ENCODE data around the gene SEMA5A. TPM values are rescaled to one million over a fixed set of nuclear protein-coding genes. Genes with fewer than 3 reads are reported as not detected.

SEMA5A gene
- total RNA-seq, 6 experiments from 2014 or later = 3.1 to 12.6 (median 5.7) TPM

DNA sequence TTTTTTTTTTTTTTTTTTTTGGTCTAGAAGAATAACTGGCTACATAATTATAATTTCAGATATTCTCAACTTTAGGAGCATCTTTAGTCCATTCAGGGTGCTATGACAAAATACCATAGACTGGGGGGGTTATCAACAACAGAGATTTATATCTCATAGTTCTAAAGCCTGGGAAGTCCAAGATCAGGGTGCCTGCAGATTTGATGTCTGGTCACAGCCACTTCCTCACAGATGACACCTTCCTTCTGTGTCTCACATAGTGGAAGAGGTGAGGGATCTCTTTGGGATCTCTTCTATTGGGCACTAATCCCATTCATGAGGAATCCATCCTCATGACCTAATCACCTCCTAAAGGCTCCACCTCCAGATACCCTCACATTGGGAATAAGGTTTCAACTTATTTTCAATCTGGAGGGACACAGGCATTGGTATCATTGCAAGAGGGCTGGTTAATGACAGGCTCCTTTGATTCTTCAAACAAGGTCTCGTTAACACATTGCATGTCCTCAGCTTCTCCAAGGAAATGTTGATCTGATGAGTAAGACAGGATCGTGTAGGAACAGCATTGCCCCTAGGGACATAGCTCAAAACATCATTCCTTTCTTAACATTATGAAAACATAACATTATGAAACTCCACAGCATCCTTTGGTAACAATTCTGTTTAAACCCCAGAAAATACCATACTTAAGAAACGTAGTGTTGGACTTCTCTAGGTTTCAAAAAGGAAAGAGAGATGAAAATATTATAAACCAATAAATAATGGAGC is 372.4 kb downstream of the SEMA5A start:
- Histone ChIP-seq H3K36me3 (no peaks in the 10 kb centered on the region), H3K4me1 (no peaks in the 10 kb centered on the region), H3K9me3 (no peaks in the 10 kb centered on the region), H3K27me3 (no peaks in the 10 kb centered on the region), H3K27ac (no peak overlapping the region), H3K4me3 (no peak overlapping the region)
- DNase-seq = no peak
- TF ChIP-seq, protein P1, sequence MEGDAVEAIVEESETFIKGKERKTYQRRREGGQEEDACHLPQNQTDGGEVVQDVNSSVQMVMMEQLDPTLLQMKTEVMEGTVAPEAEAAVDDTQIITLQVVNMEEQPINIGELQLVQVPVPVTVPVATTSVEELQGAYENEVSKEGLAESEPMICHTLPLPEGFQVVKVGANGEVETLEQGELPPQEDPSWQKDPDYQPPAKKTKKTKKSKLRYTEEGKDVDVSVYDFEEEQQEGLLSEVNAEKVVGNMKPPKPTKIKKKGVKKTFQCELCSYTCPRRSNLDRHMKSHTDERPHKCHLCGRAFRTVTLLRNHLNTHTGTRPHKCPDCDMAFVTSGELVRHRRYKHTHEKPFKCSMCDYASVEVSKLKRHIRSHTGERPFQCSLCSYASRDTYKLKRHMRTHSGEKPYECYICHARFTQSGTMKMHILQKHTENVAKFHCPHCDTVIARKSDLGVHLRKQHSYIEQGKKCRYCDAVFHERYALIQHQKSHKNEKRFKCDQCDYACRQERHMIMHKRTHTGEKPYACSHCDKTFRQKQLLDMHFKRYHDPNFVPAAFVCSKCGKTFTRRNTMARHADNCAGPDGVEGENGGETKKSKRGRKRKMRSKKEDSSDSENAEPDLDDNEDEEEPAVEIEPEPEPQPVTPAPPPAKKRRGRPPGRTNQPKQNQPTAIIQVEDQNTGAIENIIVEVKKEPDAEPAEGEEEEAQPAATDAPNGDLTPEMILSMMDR (IDR thresholded peaks at IDR 0.05) = no peak
- TF ChIP-seq POLR2A (IDR thresholded peaks at IDR 0.05) = no peak
- WGBS (ENCODE audit: insufficient coverage, low coverage, low lambda C conversion rate, missing lambda C conversion rate) = 42% methylated on average over 3 of the region's 3 CpGs
- no peak for ATAC-seq
- intact Hi-C loops (cut with DNase I) = no loop called here

DNA sequence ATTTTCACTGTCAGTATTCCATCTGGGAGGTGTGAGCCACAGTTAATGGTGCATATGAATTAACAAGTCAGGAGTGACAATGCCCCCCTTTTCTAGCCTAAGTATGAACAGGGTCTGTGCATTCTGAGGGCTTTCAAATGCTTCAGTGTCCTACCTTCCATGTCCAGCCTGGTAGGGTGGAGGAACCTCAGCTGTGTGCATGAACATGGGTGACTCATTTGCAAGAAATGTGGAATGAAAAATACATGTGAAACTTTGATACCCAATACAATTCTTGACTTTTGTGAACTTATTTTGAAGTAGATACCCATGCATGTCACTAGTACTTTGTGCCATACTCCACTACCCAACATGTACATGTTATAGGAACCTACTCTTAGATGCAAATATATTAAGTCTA is 375.8 kb downstream of the SEMA5A start:
- TF ChIP-seq, protein P1 (IDR thresholded peaks at IDR 0.05) = no peak
- TF ChIP-seq POLR2A (IDR thresholded peaks at IDR 0.05) = no peak
- Histone ChIP-seq H3K4me3 (no peak overlapping the region), H3K27me3 (no peaks in the 10 kb centered on the region), H3K9me3 (no peaks in the 10 kb centered on the region), H3K4me1 (no peaks in the 10 kb centered on the region), H3K36me3 (no peaks in the 10 kb centered on the region), H3K27ac (no peak overlapping the region)
- DNase-seq (no peak), ATAC-seq (no peak)
- intact Hi-C loops (cut with DNase I) = no loop called here

DNA sequence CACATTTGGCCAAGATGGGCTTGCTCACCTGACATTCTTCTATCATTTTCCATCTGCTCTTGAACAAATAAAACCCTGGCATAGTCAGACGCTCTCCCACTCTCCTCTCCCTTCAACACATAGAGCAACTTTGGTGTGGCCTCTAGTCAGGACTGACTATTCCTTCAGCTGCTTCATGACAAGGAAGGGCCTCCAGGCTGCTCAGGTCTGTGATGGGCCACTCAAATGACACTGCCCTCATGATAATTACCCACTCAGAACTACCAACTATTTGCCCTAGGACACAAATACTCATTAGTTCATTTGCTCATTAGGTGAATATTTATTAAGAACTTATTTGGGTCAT is 376.3 kb downstream of the SEMA5A start:
- Histone ChIP-seq H3K36me3 (no peaks in the 10 kb centered on the region), H3K9me3 (no peaks in the 10 kb centered on the region), H3K27me3 (no peaks in the 10 kb centered on the region), H3K27ac (no peak overlapping the region), H3K4me1 (no peaks in the 10 kb centered on the region), H3K4me3 (no peak overlapping the region)
- DNase-seq (no peak), ATAC-seq (no peak)
- WGBS (ENCODE audit: insufficient coverage, low coverage, low lambda C conversion rate, missing lambda C conversion rate) = 67% methylated on average over 1 of the region's 1 CpG
- no peak for TF ChIP-seq POLR2A (IDR thresholded peaks at IDR 0.05)
- TF ChIP-seq, protein P1 (IDR thresholded peaks at IDR 0.05) = no peak
- intact Hi-C loops (cut with DNase I) = no loop called here

DNA sequence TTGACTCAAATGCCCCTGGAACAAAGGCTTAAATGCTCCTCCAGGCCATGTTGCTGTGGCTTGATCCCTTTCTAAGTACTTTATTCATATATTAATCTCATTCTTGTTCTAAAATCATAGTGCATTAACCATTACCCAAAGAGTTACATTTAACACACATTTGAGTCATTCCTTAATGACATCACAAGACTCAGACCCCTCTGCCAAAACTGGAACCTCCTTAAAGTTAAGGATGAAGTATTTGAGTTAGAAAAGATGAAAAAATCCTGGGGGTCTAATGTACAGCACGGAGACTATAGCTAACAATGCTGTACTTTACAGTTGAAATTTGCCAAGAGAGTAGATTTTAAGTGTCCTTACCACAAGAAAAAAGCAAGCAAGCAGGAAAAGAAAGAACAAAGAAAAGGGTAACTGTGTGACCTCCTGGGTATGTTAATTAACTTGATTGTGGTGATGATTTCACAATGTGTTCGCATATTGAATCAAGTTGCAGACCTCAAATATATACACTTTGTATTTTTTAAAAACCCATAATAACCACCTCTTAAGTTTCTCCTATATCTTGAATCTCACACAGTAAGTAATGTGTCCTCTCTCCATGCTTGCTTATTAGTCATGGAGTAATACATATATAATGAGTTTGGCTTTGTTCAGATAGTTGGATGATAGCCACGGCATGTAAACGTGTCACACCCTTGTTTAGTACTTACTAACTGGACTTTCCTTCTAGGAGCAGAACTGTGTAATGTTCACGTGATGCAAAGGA is 376.9 kb downstream of the SEMA5A start:
- Histone ChIP-seq H3K4me3 (no peak overlapping the region), H3K4me1 (no peaks in the 10 kb centered on the region), H3K27ac (no peak overlapping the region), H3K9me3 (no peaks in the 10 kb centered on the region), H3K27me3 (no peaks in the 10 kb centered on the region), H3K36me3 (no peaks in the 10 kb centered on the region)
- no peak for ATAC-seq
- TF ChIP-seq, protein P1 (IDR thresholded peaks at IDR 0.05) = no peak
- TF ChIP-seq POLR2A (IDR thresholded peaks at IDR 0.05) = no peak
- DNase-seq = no peak
- intact Hi-C loops (cut with DNase I) = no loop called here
- 82% methylated on average over 5 of the region's 5 CpGs for WGBS (ENCODE audit: insufficient coverage, low coverage, low lambda C conversion rate, missing lambda C conversion rate)
